MM.1S (cell line): Measurements from ENCODE around the gene FBXL7.

Experiments
- DNase-seq: peaks from one replicate; pipeline ENCODE4 v3.0.0-alpha.2; 2015
- H2AFZ ChIP-seq: fragments of 300-600 bp; sonication (generic); 2 replicates; pipeline ENCODE4 v1.6.0; 2016; ENCODE audit warnings: antibody characterized with exemption, low read length
- H3F3A ChIP-seq: fragments of 300-600 bp; sonication (generic); 2 replicates; pipeline ENCODE4 v1.6.1; 2016; ENCODE audit warnings: mild to moderate bottlenecking, antibody characterized with exemption, low read length, moderate library complexity, mixed read lengths; ENCODE audit not compliant: insufficient read depth
- H3K27ac ChIP-seq: fragments of 300-600 bp; sonication (generic); 2 replicates; pipeline ENCODE4 v1.5.1; 2016; ENCODE audit warnings: mild to moderate bottlenecking, low read length
- H3K27me3 ChIP-seq: fragments of 300-600 bp; sonication (generic); replicated peaks from 2 replicates; pipeline ENCODE4 v1.6.0; 2016; ENCODE audit warnings: low read length; ENCODE audit not compliant: insufficient read depth
- H3K36me3 ChIP-seq: fragments of 300-600 bp; sonication (generic); replicated peaks from 2 replicates; pipeline ENCODE4 v1.6.1; 2016; ENCODE audit warnings: mild to moderate bottlenecking, low read length, mixed read lengths; ENCODE audit not compliant: insufficient read depth
- H3K4me1 ChIP-seq: fragments of 300-600 bp; sonication (generic); 2 replicates; pipeline ENCODE4 v1.6.1; 2016; ENCODE audit warnings: low read length, mixed read lengths
- H3K4me2 ChIP-seq: fragments of 300-600 bp; sonication (generic); 2 replicates; pipeline ENCODE4 v1.6.0; 2016; ENCODE audit warnings: low read depth, low read length
- H3K4me3 ChIP-seq: fragments of 300-600 bp; sonication (generic); 2 replicates; pipeline ENCODE4 v1.5.1; 2016; ENCODE audit warnings: low read length, mixed read lengths
- H3K79me2 ChIP-seq: fragments of 300-600 bp; sonication (generic); 2 replicates; pipeline ENCODE4 v1.6.1; 2016; ENCODE audit warnings: mixed run types, low read length, mixed read lengths
- H3K9ac ChIP-seq: fragments of 300-600 bp; sonication (generic); 2 replicates; pipeline ENCODE4 v1.6.1; 2016; ENCODE audit warnings: low read length, mixed read lengths
- H3K9me2 ChIP-seq: fragments of 300-600 bp; sonication (generic); replicated peaks from 2 replicates; pipeline ENCODE4 v1.6.1; 2016; ENCODE audit warnings: mild to moderate bottlenecking, low read length, mixed read lengths; ENCODE audit not compliant: insufficient read depth
- H3K9me3 ChIP-seq: fragments of 300-600 bp; sonication (generic); replicated peaks from 2 replicates; pipeline ENCODE4 v1.6.1; 2016; ENCODE audit warnings: mild to moderate bottlenecking, low read length, mixed read lengths; ENCODE audit not compliant: insufficient read depth
- H4K20me1 ChIP-seq: fragments of 300-600 bp; sonication (generic); 2 replicates; pipeline ENCODE4 v1.6.1; 2016; ENCODE audit warnings: mild to moderate bottlenecking, low read length, moderate library complexity, mixed read lengths; ENCODE audit not compliant: insufficient read depth
- EZH2 ChIP-seq: fragments of 300-600 bp; sonication (generic); optimal IDR thresholded peaks from 2 replicates; pipeline ENCODE3; 2017; ENCODE audit warnings: low read depth, mild to moderate bottlenecking, antibody characterized with exemption, low read length, mixed read lengths
- EZH2phosphoT487 ChIP-seq: fragments of 300-600 bp; sonication (generic); IDR thresholded peaks from 2 replicates; pipeline ENCODE4 v1.6.1; 2018; ENCODE audit warnings: antibody characterized with exemption, low read length
- TF ChIP-seq, protein P1 (sequence below): fragments of 300-600 bp; sonication (generic); IDR thresholded peaks from 2 replicates; pipeline ENCODE4 v1.5.1; 2016; ENCODE audit warnings: antibody characterized with exemption, low read length, mixed read lengths

Gene FBXL7

DNA sequence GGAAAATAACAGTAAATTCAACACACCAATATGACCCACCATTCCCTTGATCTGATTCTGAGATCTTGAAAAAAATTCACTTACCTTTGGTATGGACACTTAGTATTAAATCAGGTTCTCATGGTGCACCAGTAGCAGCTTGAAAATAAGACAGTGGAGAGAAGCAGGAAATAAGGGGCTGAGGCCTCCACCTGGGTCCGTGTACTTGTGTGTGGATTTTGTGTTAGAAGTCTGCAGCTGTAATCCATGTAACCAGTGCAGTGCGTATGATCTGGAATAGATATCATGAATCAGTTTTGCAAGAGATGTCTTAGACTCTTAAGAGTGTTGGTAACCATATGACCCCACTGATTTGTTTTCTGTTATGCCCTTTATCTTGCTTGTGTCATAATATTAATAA, 107.1 kb downstream of the FBXL7 start:
- H3K9me2 ChIP-seq: no peaks in the 10 kb centered on the region
- H3K27ac ChIP-seq: no peak overlapping the region
- no peak overlapping the region for H3K4me3 ChIP-seq
- no peaks in the 10 kb centered on the region for H4K20me1 ChIP-seq
- no peak for TF ChIP-seq EZH2phosphoT487
- TF ChIP-seq EZH2: no peak
- TF ChIP-seq, protein P1, sequence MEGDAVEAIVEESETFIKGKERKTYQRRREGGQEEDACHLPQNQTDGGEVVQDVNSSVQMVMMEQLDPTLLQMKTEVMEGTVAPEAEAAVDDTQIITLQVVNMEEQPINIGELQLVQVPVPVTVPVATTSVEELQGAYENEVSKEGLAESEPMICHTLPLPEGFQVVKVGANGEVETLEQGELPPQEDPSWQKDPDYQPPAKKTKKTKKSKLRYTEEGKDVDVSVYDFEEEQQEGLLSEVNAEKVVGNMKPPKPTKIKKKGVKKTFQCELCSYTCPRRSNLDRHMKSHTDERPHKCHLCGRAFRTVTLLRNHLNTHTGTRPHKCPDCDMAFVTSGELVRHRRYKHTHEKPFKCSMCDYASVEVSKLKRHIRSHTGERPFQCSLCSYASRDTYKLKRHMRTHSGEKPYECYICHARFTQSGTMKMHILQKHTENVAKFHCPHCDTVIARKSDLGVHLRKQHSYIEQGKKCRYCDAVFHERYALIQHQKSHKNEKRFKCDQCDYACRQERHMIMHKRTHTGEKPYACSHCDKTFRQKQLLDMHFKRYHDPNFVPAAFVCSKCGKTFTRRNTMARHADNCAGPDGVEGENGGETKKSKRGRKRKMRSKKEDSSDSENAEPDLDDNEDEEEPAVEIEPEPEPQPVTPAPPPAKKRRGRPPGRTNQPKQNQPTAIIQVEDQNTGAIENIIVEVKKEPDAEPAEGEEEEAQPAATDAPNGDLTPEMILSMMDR: no peak
- H3K4me2 ChIP-seq: no peak overlapping the region
- no peaks in the 10 kb centered on the region for H3K9me3 ChIP-seq
- no peaks in the 10 kb centered on the region for H3K27me3 ChIP-seq
- peaks cover 15% of the 10 kb centered on the region; the same call in 1 of the 2 replicates for H3K79me2 ChIP-seq
- H3K4me1 ChIP-seq: no peaks in the 10 kb centered on the region
- no peak for DNase-seq
- H2AFZ ChIP-seq: no peak overlapping the region
- H3K9ac ChIP-seq: no peak overlapping the region
- H3F3A ChIP-seq: no peaks in the 10 kb centered on the region
- H3K36me3 ChIP-seq: no peaks in the 10 kb centered on the region

DNA sequence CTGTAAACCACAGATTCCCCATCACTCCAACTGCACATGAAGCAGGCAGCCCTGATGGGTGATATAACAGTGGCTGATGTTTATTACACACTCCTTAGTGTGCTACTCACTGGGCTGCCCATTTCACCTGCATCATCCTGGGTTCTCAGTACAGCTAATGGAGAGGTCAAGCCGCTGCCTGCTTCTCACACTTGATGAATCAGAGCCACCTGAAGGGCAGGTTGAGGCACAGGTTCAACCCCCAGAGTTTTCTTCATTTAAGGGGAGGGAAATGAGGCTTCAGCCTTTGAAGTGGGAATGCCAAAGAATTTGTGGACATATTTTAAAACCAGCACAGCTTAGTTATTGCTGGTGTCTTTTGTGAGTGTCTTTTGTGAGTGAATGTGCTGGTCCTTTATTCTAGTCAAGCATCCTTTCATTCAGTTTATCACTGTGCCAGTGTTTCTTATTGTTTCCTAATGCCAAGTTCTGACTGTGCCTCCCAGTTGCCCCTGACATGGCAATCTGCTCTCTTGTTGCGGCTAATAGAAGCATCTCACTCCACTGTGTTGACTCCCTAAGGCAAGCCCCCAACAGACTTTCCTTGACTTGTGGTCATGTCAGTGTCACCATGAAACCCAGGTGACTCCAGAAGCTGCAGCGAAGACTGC, 109.2 kb downstream of the FBXL7 start:
- Histone ChIP-seq H4K20me1 (no peaks in the 10 kb centered on the region), H3F3A (no peaks in the 10 kb centered on the region), H3K36me3 (no peaks in the 10 kb centered on the region), H3K9ac (no peak overlapping the region), H3K9me2 (no peaks in the 10 kb centered on the region), H2AFZ (no peak overlapping the region), H3K27me3 (no peaks in the 10 kb centered on the region), H3K9me3 (no peaks in the 10 kb centered on the region), H3K4me3 (no peak overlapping the region), H3K79me2 (peaks cover 18% of the 10 kb centered on the region; the same call in 1 of the 2 replicates), H3K4me1 (no peaks in the 10 kb centered on the region), H3K27ac (no peak overlapping the region), H3K4me2 (no peak overlapping the region)
- no peak for TF ChIP-seq EZH2phosphoT487
- TF ChIP-seq, protein P1: no peak
- TF ChIP-seq EZH2: no peak
- no peak for DNase-seq

DNA sequence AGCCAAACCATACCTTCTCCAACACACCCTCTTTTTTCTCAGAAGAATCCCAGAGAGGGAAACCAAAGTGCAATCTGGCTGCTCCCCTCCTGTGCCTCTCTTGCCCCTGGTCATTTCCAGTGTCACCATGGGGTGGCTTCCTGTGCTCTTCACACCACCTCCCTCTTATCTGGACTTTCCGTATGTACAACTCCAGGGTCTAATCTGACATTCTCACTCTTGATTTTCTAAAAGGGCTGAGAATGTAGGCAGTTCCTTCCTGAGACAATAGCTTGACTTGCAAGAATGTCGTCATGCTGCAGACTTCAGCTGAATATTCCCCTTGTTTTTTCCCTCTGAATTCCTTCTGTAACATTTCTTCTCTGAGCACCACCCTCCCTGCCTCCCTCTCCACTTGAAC, 110.2 kb downstream of the FBXL7 start:
- no peaks in the 10 kb centered on the region for H3K36me3 ChIP-seq
- no peak overlapping the region for H3K27ac ChIP-seq
- H3K9ac ChIP-seq: no peak overlapping the region
- H3F3A ChIP-seq: no peaks in the 10 kb centered on the region
- H3K4me1 ChIP-seq: no peaks in the 10 kb centered on the region
- DNase-seq: no peak
- H2AFZ ChIP-seq: no peak overlapping the region
- TF ChIP-seq EZH2: no peak
- TF ChIP-seq EZH2phosphoT487: no peak
- TF ChIP-seq, protein P1: no peak
- no peaks in the 10 kb centered on the region for H3K9me3 ChIP-seq
- H3K27me3 ChIP-seq: no peaks in the 10 kb centered on the region
- no peak overlapping the region for H3K4me2 ChIP-seq
- H3K79me2 ChIP-seq: peaks cover 23% of the 10 kb centered on the region; the same call in 1 of the 2 replicates
- no peaks in the 10 kb centered on the region for H4K20me1 ChIP-seq
- H3K9me2 ChIP-seq: no peaks in the 10 kb centered on the region
- H3K4me3 ChIP-seq: no peak overlapping the region
